Right lobe of liver (tissue), 4 donors: Measurements from ENCODE around the gene ULK4.

Experiments
- POLR2A ChIP-seq: fragments of 450-650 bp; IDR thresholded peaks from one replicate; pipeline ENCODE4 v1.6.1; 2017; ENCODE audit warnings: antibody characterized with exemption, mild to moderate bottlenecking
- TF ChIP-seq, protein P1 (sequence below), 4 donors: fragments of 200-600 bp in 3 of 4; fragments of 450-650 bp in 1 of 4; IDR thresholded peaks; one replicate each; pipeline versions ENCODE4 v1.5.1 to v1.8.0; 2016 to 2022; ENCODE audit warnings: antibody characterized with exemption in 4 of 4, mild to moderate bottlenecking in 2 of 4
- donor health status: DM: no; HTN: no; CAD: no.
- donor health status: DM: no; HTN: no; CAD: no.
- donor health status: DM: no; HTN: yes; CAD: no.

- TF ChIP-seq, protein P1, sequence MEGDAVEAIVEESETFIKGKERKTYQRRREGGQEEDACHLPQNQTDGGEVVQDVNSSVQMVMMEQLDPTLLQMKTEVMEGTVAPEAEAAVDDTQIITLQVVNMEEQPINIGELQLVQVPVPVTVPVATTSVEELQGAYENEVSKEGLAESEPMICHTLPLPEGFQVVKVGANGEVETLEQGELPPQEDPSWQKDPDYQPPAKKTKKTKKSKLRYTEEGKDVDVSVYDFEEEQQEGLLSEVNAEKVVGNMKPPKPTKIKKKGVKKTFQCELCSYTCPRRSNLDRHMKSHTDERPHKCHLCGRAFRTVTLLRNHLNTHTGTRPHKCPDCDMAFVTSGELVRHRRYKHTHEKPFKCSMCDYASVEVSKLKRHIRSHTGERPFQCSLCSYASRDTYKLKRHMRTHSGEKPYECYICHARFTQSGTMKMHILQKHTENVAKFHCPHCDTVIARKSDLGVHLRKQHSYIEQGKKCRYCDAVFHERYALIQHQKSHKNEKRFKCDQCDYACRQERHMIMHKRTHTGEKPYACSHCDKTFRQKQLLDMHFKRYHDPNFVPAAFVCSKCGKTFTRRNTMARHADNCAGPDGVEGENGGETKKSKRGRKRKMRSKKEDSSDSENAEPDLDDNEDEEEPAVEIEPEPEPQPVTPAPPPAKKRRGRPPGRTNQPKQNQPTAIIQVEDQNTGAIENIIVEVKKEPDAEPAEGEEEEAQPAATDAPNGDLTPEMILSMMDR (IDR thresholded peaks at IDR 0.05): no peak
- no peak for TF ChIP-seq POLR2A
Measured at GRCh38 chr3:41507336-41508062, 454.4 kb downstream of the ULK4 start.
